Measurements from ENCODE around the gene GAB2.
A peak's percentile ranks its signal among the peaks of the same experiment; 100 is the strongest.

GAB2 gene

GRCh38 chr11:78228467-78228866, 189.2 kb downstream of the GAB2 start:
- H3K36me3 ChIP-seq (ENCODE audit: insufficient read depth, low read length) = no peaks in the 10 kb centered on the region
- H3F3A ChIP-seq (ENCODE audit: insufficient read depth, low read length) = no peaks in the 10 kb centered on the region
- no peaks in the 10 kb centered on the region for H3K27me3 ChIP-seq (ENCODE audit: insufficient read depth, low read length)
- H3K9me3 ChIP-seq (ENCODE audit: low read length) = no peaks in the 10 kb centered on the region
- H3K79me2 ChIP-seq (ENCODE audit: insufficient read depth, low read length) = no peaks in the 10 kb centered on the region
- no peak overlapping the region for H3K4me3 ChIP-seq (ENCODE audit: low read depth, low read length, poor library complexity, severe bottlenecking)
- TF ChIP-seq EZH2 (IDR thresholded peaks at IDR 0.05; ENCODE audit: borderline replicate concordance, low read length) (no peak), CTCF (IDR thresholded peaks at IDR 0.05; ENCODE audit: low read length) (peak; percentile 64)
- no peaks in the 10 kb centered on the region for H3K9me2 ChIP-seq (ENCODE audit: low read depth, low read length)
- no peak overlapping the region for H3K27ac ChIP-seq (ENCODE audit: low read depth, low read length, poor library complexity, severe bottlenecking)
- no peak overlapping the region for H3K9ac ChIP-seq (ENCODE audit: low read length)
- H2AFZ ChIP-seq (ENCODE audit: low read length) = no peak overlapping the region
- H4K20me1 ChIP-seq (ENCODE audit: insufficient read depth, low read length) = no peaks in the 10 kb centered on the region
- H3K4me2 ChIP-seq (ENCODE audit: low read length) = no peak overlapping the region
- peaks cover 4% of the 10 kb centered on the region for H3K4me1 ChIP-seq (ENCODE audit: insufficient read depth, low read length, severe bottlenecking)

- H3K4me2 ChIP-seq (ENCODE audit: low read length) = no peak overlapping the region
- no peaks in the 10 kb centered on the region for H3K9me2 ChIP-seq (ENCODE audit: low read depth, low read length)
- H3K4me3 ChIP-seq (ENCODE audit: low read depth, low read length, poor library complexity, severe bottlenecking) = no peak overlapping the region
- no peak overlapping the region for H2AFZ ChIP-seq (ENCODE audit: low read length)
- H3F3A ChIP-seq (ENCODE audit: insufficient read depth, low read length) = no peaks in the 10 kb centered on the region
- no peak overlapping the region for H3K9ac ChIP-seq (ENCODE audit: low read length)
- peaks cover 7% of the 10 kb centered on the region for H3K4me1 ChIP-seq (ENCODE audit: insufficient read depth, low read length, severe bottlenecking)
- H3K27me3 ChIP-seq (ENCODE audit: insufficient read depth, low read length) = no peaks in the 10 kb centered on the region
- no peaks in the 10 kb centered on the region for H4K20me1 ChIP-seq (ENCODE audit: insufficient read depth, low read length)
- no peak for TF ChIP-seq CTCF (IDR thresholded peaks at IDR 0.05; ENCODE audit: low read length)
- no peak for TF ChIP-seq EZH2 (IDR thresholded peaks at IDR 0.05; ENCODE audit: borderline replicate concordance, low read length)
- H3K27ac ChIP-seq (ENCODE audit: low read depth, low read length, poor library complexity, severe bottlenecking) = no peak overlapping the region
- no peaks in the 10 kb centered on the region for H3K79me2 ChIP-seq (ENCODE audit: insufficient read depth, low read length)
- H3K9me3 ChIP-seq (ENCODE audit: low read length) = no peaks in the 10 kb centered on the region
- H3K36me3 ChIP-seq (ENCODE audit: insufficient read depth, low read length) = no peaks in the 10 kb centered on the region
These were observed 189.7 kb downstream of the GAB2 start for GRCh38 chr11:78227921-78228320.

- Histone ChIP-seq H3F3A (ENCODE audit: insufficient read depth, low read length) (no peaks in the 10 kb centered on the region), H3K79me2 (ENCODE audit: insufficient read depth, low read length) (no peaks in the 10 kb centered on the region), H3K4me1 (ENCODE audit: insufficient read depth, low read length, severe bottlenecking) (peaks cover 7% of the 10 kb centered on the region), H3K9me3 (ENCODE audit: low read length) (no peaks in the 10 kb centered on the region), H3K27ac (ENCODE audit: low read depth, low read length, poor library complexity, severe bottlenecking) (no peak overlapping the region), H3K9me2 (ENCODE audit: low read depth, low read length) (no peaks in the 10 kb centered on the region), H3K4me2 (ENCODE audit: low read length) (no peak overlapping the region), H4K20me1 (ENCODE audit: insufficient read depth, low read length) (no peaks in the 10 kb centered on the region), H3K27me3 (ENCODE audit: insufficient read depth, low read length) (no peaks in the 10 kb centered on the region), H3K9ac (ENCODE audit: low read length) (no peak overlapping the region), H2AFZ (ENCODE audit: low read length) (no peak overlapping the region), H3K4me3 (ENCODE audit: low read depth, low read length, poor library complexity, severe bottlenecking) (no peak overlapping the region), H3K36me3 (ENCODE audit: insufficient read depth, low read length) (no peaks in the 10 kb centered on the region)
- TF ChIP-seq CTCF (IDR thresholded peaks at IDR 0.05; ENCODE audit: low read length) (no peak), EZH2 (IDR thresholded peaks at IDR 0.05; ENCODE audit: borderline replicate concordance, low read length) (no peak)
These were observed 190.6 kb downstream of the GAB2 start for GRCh38 chr11:78226684-78227680.
